H1 (cell line): ENCODE data around the gene TBC1D12. TPM values are rescaled to one million over a fixed set of nuclear protein-coding genes. Genes with fewer than 3 reads are reported as not detected.

ENCODE experiments used
- CTCF ChIA-PET: fragments of 300-600 bp; sonication (Branson Sonifier 250); formaldehyde crosslinking; loops from one replicate; lab custom pipeline; 2021; ENCODE audit not compliant: partially characterized antibody; lab: Charles Lee
- POLR2A ChIA-PET: fragments of 300-600 bp; sonication (Branson Sonifier 250); formaldehyde crosslinking; loops from one replicate; lab custom pipeline; 2021; ENCODE audit warnings: inconsistent platforms; ENCODE audit not compliant: partially characterized antibody; lab: Charles Lee
- DNase-seq, 2 experiments: peaks; one replicate each; pipeline versions ENCODE4 v3.0.0 to v3.0.0-alpha.2; 2010 to 2022; ENCODE audit warnings: low spot score in 2 of 2, low read depth in 1 of 2, mixed read lengths in 1 of 2
- FAIRE-seq: peaks from 2 replicates; lab custom pipeline; 2011; peaks lifted over from hg19 to GRCh38; lab: Jason Lieb, UNC
- H2AFZ ChIP-seq: 2 replicates; pipeline ENCODE4 v1.8.1; 2012; ENCODE audit warnings: low read length, inconsistent platforms
- H2AK5ac ChIP-seq: 2 replicates; pipeline ENCODE4 v1.6.1; 2013; ENCODE audit warnings: low read depth, low read length
- H2BK120ac ChIP-seq: replicated peaks from 2 replicates; pipeline ENCODE3; 2013; ENCODE audit warnings: low read depth, low read length, inconsistent platforms
- H2BK12ac ChIP-seq: 2 replicates; pipeline ENCODE4 v1.6.1; 2013; ENCODE audit warnings: low read depth, low read length
- H2BK15ac ChIP-seq: 2 replicates; pipeline ENCODE4 v1.6.1; 2013; ENCODE audit warnings: low read length
- H2BK20ac ChIP-seq: 2 replicates; pipeline ENCODE4 v1.6.1; 2013; ENCODE audit warnings: low read length
- H2BK5ac ChIP-seq: 2 replicates; pipeline ENCODE4 v1.6.1; 2013; ENCODE audit warnings: low read depth, low read length
- H3K14ac ChIP-seq: 2 replicates; pipeline ENCODE4 v1.6.1; 2013; ENCODE audit warnings: inconsistent platforms; ENCODE audit not compliant: insufficient read length
- H3K18ac ChIP-seq: 2 replicates; pipeline ENCODE4 v1.6.1; 2013; ENCODE audit warnings: low read length; ENCODE audit errors: extremely low read depth
- H3K23ac ChIP-seq: 2 replicates; pipeline ENCODE4 v1.6.1; 2013; ENCODE audit warnings: inconsistent platforms; ENCODE audit not compliant: insufficient read length
- H3K23me2 ChIP-seq: 2 replicates; pipeline ENCODE4 v1.6.1; 2013; ENCODE audit warnings: low read depth, low read length
- H3K27ac ChIP-seq: 2 replicates; pipeline ENCODE4 v1.6.1; 2011; ENCODE audit warnings: low read depth, low read length, inconsistent platforms
- H3K27me3 ChIP-seq, 4 experiments: replicated peaks in 1 of 4; 1 replicate in 1 of 4; 2 replicates in 3 of 4; pipeline versions ENCODE4 v1.6.1 to v1.8.1; 2011 to 2013; ENCODE audit warnings: low read length in 3 of 4, mild to moderate bottlenecking in 3 of 4, inconsistent platforms in 2 of 4, mixed read lengths in 2 of 4, moderate library complexity in 1 of 4; ENCODE audit not compliant: control insufficient read depth in 3 of 4, insufficient read depth in 3 of 4; ENCODE audit errors: extremely low read depth in 1 of 4
- H3K36me3 ChIP-seq, 4 experiments: 2 replicates each; pipeline versions ENCODE4 v1.6.1 to v1.8.1; 2011 to 2013; ENCODE audit warnings: mild to moderate bottlenecking in 4 of 4, low read length in 3 of 4, moderate library complexity in 2 of 4, control low read depth in 1 of 4, inconsistent platforms in 1 of 4; ENCODE audit not compliant: insufficient read depth in 4 of 4, control insufficient read depth in 2 of 4
- H3K4ac ChIP-seq: replicated peaks from 2 replicates; pipeline ENCODE3; 2013; ENCODE audit warnings: low read length, low read depth, mixed read lengths, inconsistent platforms; ENCODE audit not compliant: insufficient read length
- H3K4me1 ChIP-seq, 4 experiments: replicated peaks in 1 of 4; 1 replicate in 1 of 4; 2 replicates in 3 of 4; pipeline versions ENCODE4 v1.6.1 to v1.8.1; 2011 to 2013; ENCODE audit warnings: low read length in 3 of 4, inconsistent platforms in 2 of 4, mixed read lengths in 1 of 4; ENCODE audit not compliant: insufficient read depth in 4 of 4, control insufficient read depth in 3 of 4
- H3K4me2 ChIP-seq, 2 experiments: 2 replicates each; pipeline versions ENCODE4 v1.6.1 to v1.8.1; 2011 to 2013; ENCODE audit warnings: low read depth in 2 of 2, low read length in 2 of 2, control low read depth in 1 of 2, inconsistent platforms in 1 of 2, mild to moderate bottlenecking in 1 of 2; ENCODE audit not compliant: insufficient read depth in 1 of 2
- H3K4me3 ChIP-seq, 4 experiments: fragments of 200-600, 300-600 bp in 1 of 4; sonication (generic), shearing (Covaris generic), sonication (Bioruptor Twin) in 1 of 4; 2 replicates each; pipeline versions ENCODE4 v1.5.1 to v1.8.1; 2011 to 2016; ENCODE audit warnings: low read length in 4 of 4, low read depth in 3 of 4, control low read depth in 2 of 4, inconsistent platforms in 2 of 4, mild to moderate bottlenecking in 2 of 4, mixed read lengths in 1 of 4, moderate library complexity in 1 of 4; ENCODE audit not compliant: insufficient read depth in 2 of 4; ENCODE audit errors: extremely low read depth in 1 of 4
- H3K56ac ChIP-seq: replicated peaks from 2 replicates; pipeline ENCODE3; 2013; ENCODE audit warnings: low read depth, mild to moderate bottlenecking, mixed read lengths, low read length, inconsistent platforms; ENCODE audit not compliant: insufficient read length
- H3K79me1 ChIP-seq: 2 replicates; pipeline ENCODE4 v1.6.1; 2013; ENCODE audit warnings: low read depth, low read length, control low read depth
- H3K79me2 ChIP-seq, 2 experiments: 2 replicates each; pipeline versions ENCODE4 v1.6.1 to v1.8.1; 2012 to 2013; ENCODE audit warnings: low read length in 2 of 2, mild to moderate bottlenecking in 2 of 2, inconsistent platforms in 1 of 2; ENCODE audit not compliant: insufficient read depth in 2 of 2, control insufficient read depth in 1 of 2
- H3K9ac ChIP-seq, 4 experiments: replicated peaks in 1 of 4; 1 replicate in 1 of 4; 2 replicates in 3 of 4; pipeline versions ENCODE4 v1.6.1 to v1.8.1; 2011 to 2013; ENCODE audit warnings: low read depth in 3 of 4, low read length in 3 of 4, control low read depth in 2 of 4, mild to moderate bottlenecking in 2 of 4, moderate library complexity in 2 of 4, inconsistent platforms in 1 of 4; ENCODE audit errors: extremely low read depth in 1 of 4
- H3K9me3 ChIP-seq, 2 experiments: 2 replicates each; pipeline versions ENCODE4 v1.6.1 to v1.8.1; 2012 to 2013; ENCODE audit warnings: mild to moderate bottlenecking in 2 of 2, moderate library complexity in 2 of 2, control low read depth in 1 of 2, inconsistent platforms in 1 of 2, low read depth in 1 of 2, low read length in 1 of 2, mixed read lengths in 1 of 2; ENCODE audit not compliant: insufficient read depth in 2 of 2
- H4K20me1 ChIP-seq, 2 experiments: replicated peaks in 1 of 2; 2 replicates each; pipeline versions ENCODE3 to v1.8.1; 2011 to 2013; ENCODE audit warnings: inconsistent platforms in 2 of 2, low read length in 2 of 2, mild to moderate bottlenecking in 1 of 2; ENCODE audit not compliant: insufficient read depth in 2 of 2, control insufficient read depth in 1 of 2
- H4K5ac ChIP-seq: 2 replicates; pipeline ENCODE4 v1.6.1; 2013; ENCODE audit warnings: low read length, low read depth, mixed read lengths, inconsistent platforms; ENCODE audit not compliant: insufficient read length
- H4K8ac ChIP-seq: 2 replicates; pipeline ENCODE4 v1.8.0; 2013; ENCODE audit warnings: mild to moderate bottlenecking, moderate library complexity, low read length, inconsistent platforms; ENCODE audit not compliant: insufficient read depth; ENCODE audit errors: extremely low read depth
- H4K91ac ChIP-seq: replicated peaks from 2 replicates; pipeline ENCODE3; 2013; ENCODE audit warnings: low read length, mixed read lengths, inconsistent platforms; ENCODE audit not compliant: insufficient read length
- BCL11A ChIP-seq, 2 experiments: IDR thresholded peaks; one replicate each; pipeline ENCODE4 v1.6.1; 2011; ENCODE audit warnings: low read depth in 2 of 2, low read length in 2 of 2, mild to moderate bottlenecking in 2 of 2
- WGBS, 2 experiments: shearing (Covaris generic) in 1 of 2; methylation state at CpG; one replicate each; pipeline versions ENCODE4 v1.1.6 to v1.1.7; 2013 to 2015; ENCODE audit warnings: low lambda C conversion rate in 2 of 2, mixed read lengths in 2 of 2, inconsistent platforms in 1 of 2, low coverage in 1 of 2, missing lambda C conversion rate in 1 of 2; ENCODE audit not compliant: insufficient replicate concordance in 2 of 2, insufficient coverage in 1 of 2, insufficient read length in 1 of 2; ENCODE audit errors: extremely low coverage in 1 of 2, missing lambda C conversion rate in 1 of 2; 5-methylcytosine and 5-hydroxymethylcytosine counted together
- polyA plus RNA-seq, 7 experiments: library from polyadenylated mRNA; depleted of rRNA in 3 of 7; stranded (reverse) in 5 of 7; unstranded in 2 of 7; fragments of >200 nt in 5 of 7; fragments of 200-250 nt in 2 of 7; gene quantifications; 1 replicate in 5 of 7; 2 replicates in 1 of 7; 4 replicates in 1 of 7; pipeline versions ENCODE4 v1.2.1 to v1.2.3, GENCODE V29; 2011 to 2013; ENCODE audit warnings: missing spikeins in 2 of 7, mixed read lengths in 2 of 7
- total RNA-seq: library from RNA; stranded (reverse); fragmentation: NEBNext Ultra II Directional; extraction: Animal tissue kit (Norgen Biotek cat#: 25700); gene quantifications from 2 replicates; pipeline ENCODE4 v1.2.1, GENCODE V29; 2021

The TBC1D12 gene
- total and polyA plus RNA-seq, 2 of the 8 experiments (the other 6 are each of a cell fraction or from before 2014, with no cell fraction given) = 1.1 to 3.2 TPM

DNA sequence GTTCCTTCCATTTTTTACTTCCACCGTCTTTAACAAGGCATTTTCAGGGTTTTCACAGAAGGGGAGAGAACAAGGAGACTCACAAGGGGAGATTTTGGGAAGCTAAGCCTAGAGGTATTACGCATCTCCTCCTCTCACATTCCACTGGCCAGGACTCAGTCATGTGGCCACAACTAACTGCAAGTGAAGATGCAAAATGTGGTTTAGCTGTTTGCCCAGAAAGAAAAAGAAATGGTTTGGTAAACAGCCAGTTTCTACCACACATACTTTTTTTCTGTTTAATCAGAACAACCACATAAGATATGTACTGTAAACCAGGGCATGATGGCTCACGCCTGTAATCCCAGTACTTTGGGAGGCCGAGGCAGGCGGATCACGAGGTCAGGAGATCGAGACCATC, 121.8 kb downstream of the TBC1D12 start:
- H3K36me3 ChIP-seq = no peaks in the 10 kb centered on the region
- no peak overlapping the region for H3K14ac ChIP-seq
- no peak overlapping the region for H3K56ac ChIP-seq
- DNase-seq = no peak
- no peaks in the 10 kb centered on the region for H4K20me1 ChIP-seq
- POLR2A ChIA-PET = interaction anchor here (0.7 to 1.0 kb wide), 2 partner anchors 14 to 20 kb away, joined by 3 read pairs; no protein-coding TSS in a partner anchor
- no peak overlapping the region for H3K4me2 ChIP-seq
- H3K23ac ChIP-seq = no peak overlapping the region
- H3K9ac ChIP-seq = no peak overlapping the region
- no peak overlapping the region for H3K4me3 ChIP-seq
- no peaks in the 10 kb centered on the region for H3K9me3 ChIP-seq
- H4K8ac ChIP-seq = no peak overlapping the region
- no peak overlapping the region for H2AK5ac ChIP-seq
- H2AFZ ChIP-seq = no peak overlapping the region
- H3K27ac ChIP-seq = no peak overlapping the region
- CTCF ChIA-PET = interaction anchor here (0.7 to 1.4 kb wide), 2 partner anchors 24 to 81 kb away, joined by 3 read pairs; no protein-coding TSS in a partner anchor
- H3K4me1 ChIP-seq = no peaks in the 10 kb centered on the region
- no peak overlapping the region for H2BK5ac ChIP-seq
- H3K18ac ChIP-seq = no peak overlapping the region
- FAIRE-seq = no peak
- no peaks in the 10 kb centered on the region for H3K23me2 ChIP-seq
- no peaks in the 10 kb centered on the region for H3K79me1 ChIP-seq
- no peak overlapping the region for H4K91ac ChIP-seq
- 89% methylated on average over 7 of the region's 7 CpGs; no CpG with 5 or more reads in 1 of the 2 experiments for WGBS, 2 experiments
- no peak overlapping the region for H2BK15ac ChIP-seq
- H3K4ac ChIP-seq = no peak overlapping the region
- H2BK120ac ChIP-seq = no peak overlapping the region
- H3K27me3 ChIP-seq = no peaks in the 10 kb centered on the region
- no peaks in the 10 kb centered on the region for H3K79me2 ChIP-seq
- H4K5ac ChIP-seq = no peak overlapping the region
- no peak overlapping the region for H2BK12ac ChIP-seq
- no peak overlapping the region for H2BK20ac ChIP-seq
- no peak for TF ChIP-seq BCL11A (IDR thresholded peaks at IDR 0.05; ENCODE audit: low read depth in 2 of 2, low read length in 2 of 2)
